ENCODE data around the gene SNX21.

- TF ChIP-seq MAX (IDR thresholded peaks at IDR 0.05; ENCODE audit: low read depth, low read length), result no peak
- no peak for TF ChIP-seq CTCF (IDR thresholded peaks at IDR 0.05; ENCODE audit: low read depth, low read length)
- TF ChIP-seq POLR2A (IDR thresholded peaks at IDR 0.05; ENCODE audit: extremely low read depth, insufficient read length), result no peak
Measured at GRCh38 chr20:45887346-45887715, 53.7 kb downstream of the SNX21 start, which contains the start of gene SPATA25.

All from NB4 (cell line).